Peyer's patch (tissue), 4 donors: ENCODE measurements around the gene STXBP3. TPM values are rescaled to one million over a fixed set of nuclear protein-coding genes. Genes with fewer than 3 reads are reported as not detected.

ENCODE experiments used
- DNase-seq, 3 donors: peaks; one replicate each; pipeline ENCODE4 v3.0.0-alpha.2; 2017 to 2019
- H3K27ac ChIP-seq, 4 donors: fragments of 200-600 bp; sonication (generic); one replicate each; pipeline ENCODE4 v1.5.1; 2016 to 2019
- H3K27me3 ChIP-seq, 2 donors: fragments of 200-600 bp; sonication (generic); one replicate each; pipeline ENCODE4 v1.5.1; 2019
- H3K36me3 ChIP-seq, 3 donors: fragments of 200-600 bp; sonication (generic); one replicate each; pipeline ENCODE4 v1.5.1; 2016 to 2019
- H3K4me1 ChIP-seq, 4 donors: fragments of 200-600 bp; sonication (generic); one replicate each; pipeline ENCODE4 v1.5.1; 2016 to 2019
- H3K4me3 ChIP-seq, 4 donors: fragments of 200-600 bp; sonication (generic); 1 replicate in 3 of 4; 2 replicates in 1 of 4; pipeline ENCODE4 v1.5.1; 2016 to 2019; ENCODE audit warnings: mild to moderate bottlenecking in 1 of 4
- H3K9me3 ChIP-seq, 4 donors: fragments of 200-600 bp; sonication (generic); one replicate each; pipeline ENCODE4 v1.5.1; 2016 to 2019; ENCODE audit warnings: mild to moderate bottlenecking in 1 of 4
- CTCF ChIP-seq, 6 experiments: fragments of 450-650 bp in 4 of 6; fragments of 200-600 bp in 2 of 6; sonication (generic) in 1 of 6; IDR thresholded peaks; one replicate each; pipeline ENCODE4 v1.5.1; 2017 to 2019; ENCODE audit warnings: antibody characterized with exemption in 6 of 6, mild to moderate bottlenecking in 3 of 6, moderate library complexity in 1 of 6
- POLR2A ChIP-seq, 2 donors: fragments of 450-650 bp; IDR thresholded peaks; one replicate each; pipeline ENCODE4 v1.5.1; 2017; ENCODE audit warnings: antibody characterized with exemption in 2 of 2, mild to moderate bottlenecking in 2 of 2, moderate library complexity in 2 of 2
- total RNA-seq, 4 donors: library from RNA; depleted of rRNA; stranded (reverse); fragments of >200 nt; gene quantifications; one replicate each; pipeline ENCODE4 v1.1.0, GENCODE V29; 2016

The STXBP3 gene
- total RNA-seq, 4 donors from 2014 or later: 51.3 to 106 (median 64.2) TPM

- H3K4me3 ChIP-seq: no peak overlapping the region
- H3K27me3 ChIP-seq: no peaks in the 10 kb centered on the region
- no peaks in the 10 kb centered on the region for H3K4me1 ChIP-seq
- H3K36me3 ChIP-seq: no peaks in the 10 kb centered on the region
- no peaks in the 10 kb centered on the region for H3K9me3 ChIP-seq
- TF ChIP-seq CTCF (IDR thresholded peaks at IDR 0.05) (no peak), POLR2A (IDR thresholded peaks at IDR 0.05) (no peak)
- no peak for DNase-seq
- H3K27ac ChIP-seq: no peak overlapping the region
Observed at GRCh38 chr1:108845991-108846390, 99.5 kb downstream of the STXBP3 start.

- no peaks in the 10 kb centered on the region for H3K9me3 ChIP-seq
- no peaks in the 10 kb centered on the region for H3K27me3 ChIP-seq
- no peaks in the 10 kb centered on the region for H3K4me1 ChIP-seq
- no peak for DNase-seq
- no peak for TF ChIP-seq CTCF (IDR thresholded peaks at IDR 0.05)
- no peak for TF ChIP-seq POLR2A (IDR thresholded peaks at IDR 0.05)
- no peak overlapping the region for H3K4me3 ChIP-seq
- H3K27ac ChIP-seq: no peak overlapping the region
- H3K36me3 ChIP-seq: no peaks in the 10 kb centered on the region
Observed at GRCh38 chr1:108847494-108847893, 101.0 kb downstream of the STXBP3 start.

GRCh38 chr1:108848806-108849205, 102.3 kb downstream of the STXBP3 start:
- no peak overlapping the region for H3K4me3 ChIP-seq
- TF ChIP-seq POLR2A (IDR thresholded peaks at IDR 0.05) (no peak), CTCF (IDR thresholded peaks at IDR 0.05) (no peak)
- no peak overlapping the region for H3K27ac ChIP-seq
- no peaks in the 10 kb centered on the region for H3K9me3 ChIP-seq
- H3K36me3 ChIP-seq: no peaks in the 10 kb centered on the region
- DNase-seq: no peak
- H3K4me1 ChIP-seq: no peaks in the 10 kb centered on the region
- H3K27me3 ChIP-seq: no peaks in the 10 kb centered on the region

GRCh38 chr1:108850929-108851328, 104.5 kb downstream of the STXBP3 start:
- TF ChIP-seq POLR2A (IDR thresholded peaks at IDR 0.05) (no peak), CTCF (IDR thresholded peaks at IDR 0.05) (no peak)
- no peak for DNase-seq
- no peak overlapping the region for H3K27ac ChIP-seq
- H3K9me3 ChIP-seq: no peaks in the 10 kb centered on the region
- no peaks in the 10 kb centered on the region for H3K36me3 ChIP-seq
- no peaks in the 10 kb centered on the region for H3K4me1 ChIP-seq
- no peak overlapping the region for H3K4me3 ChIP-seq
- no peaks in the 10 kb centered on the region for H3K27me3 ChIP-seq

- TF ChIP-seq POLR2A (IDR thresholded peaks at IDR 0.05): no peak
- TF ChIP-seq CTCF (IDR thresholded peaks at IDR 0.05): no peak
- H3K27me3 ChIP-seq: no peaks in the 10 kb centered on the region
- H3K4me1 ChIP-seq: no peaks in the 10 kb centered on the region
- H3K4me3 ChIP-seq: no peak overlapping the region
- DNase-seq: no peak
- H3K36me3 ChIP-seq: no peaks in the 10 kb centered on the region
- H3K27ac ChIP-seq: no peak overlapping the region
- H3K9me3 ChIP-seq: no peaks in the 10 kb centered on the region
Observed at GRCh38 chr1:108851567-108851966, 105.1 kb downstream of the STXBP3 start.
